HG03558 (cell line): ENCODE results near the gene CATSPERB.
"Not testable (repeated sequence)": the region's sequence is repeated elsewhere in the genome, so short reads cannot be mapped to it uniquely, and the experiment has no call there.

Experiments
- ATAC-seq: cut with Tn5 transposase; IDR thresholded peaks from one replicate; pipeline ENCODE4 v1.9.1; 2021; ENCODE audit warnings: moderate number of reproducible peaks; ENCODE audit not compliant: unreplicated experiment; ENCODE audit errors: extremely low read depth

CATSPERB gene

DNA sequence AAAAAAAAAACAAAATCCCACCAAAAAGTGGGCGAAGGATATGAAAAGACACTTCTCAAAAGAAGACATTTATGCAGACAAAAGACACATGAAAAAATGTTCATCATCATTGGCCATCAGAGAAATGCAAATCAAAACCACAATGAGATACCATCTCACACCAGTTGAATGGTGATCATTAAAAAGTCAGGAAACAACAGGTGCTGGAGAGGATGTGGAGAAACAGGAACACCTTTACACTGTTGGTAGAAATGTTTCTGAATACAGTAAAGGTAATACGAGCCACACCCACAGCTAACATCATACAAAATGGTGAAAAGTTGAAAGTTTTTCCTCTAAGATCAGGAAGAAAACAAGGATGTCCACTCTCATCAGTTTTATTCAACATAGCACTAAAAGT lies 8.0 kb upstream of the CATSPERB start:
- ATAC-seq, result not testable (repeated sequence)

DNA sequence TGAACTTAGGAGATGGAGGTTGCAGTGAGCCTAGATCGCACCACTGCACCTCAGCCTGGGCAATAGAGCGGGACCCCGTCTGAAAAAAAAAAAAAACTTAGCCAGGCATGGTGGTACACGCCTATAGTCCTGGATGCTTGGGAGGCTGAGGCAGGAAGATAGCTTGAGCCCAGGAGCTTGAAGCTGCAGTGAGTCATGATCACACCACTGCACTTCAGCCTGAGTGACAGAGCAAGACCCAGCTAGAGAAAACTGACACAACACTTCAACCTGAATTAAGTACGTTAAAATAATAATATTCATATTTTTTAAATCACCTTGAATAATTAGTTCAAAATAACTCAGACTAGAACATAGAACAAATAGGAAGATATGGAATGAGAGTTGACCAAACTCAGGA lies 5.7 kb upstream of the CATSPERB start:
- no peak for ATAC-seq

DNA sequence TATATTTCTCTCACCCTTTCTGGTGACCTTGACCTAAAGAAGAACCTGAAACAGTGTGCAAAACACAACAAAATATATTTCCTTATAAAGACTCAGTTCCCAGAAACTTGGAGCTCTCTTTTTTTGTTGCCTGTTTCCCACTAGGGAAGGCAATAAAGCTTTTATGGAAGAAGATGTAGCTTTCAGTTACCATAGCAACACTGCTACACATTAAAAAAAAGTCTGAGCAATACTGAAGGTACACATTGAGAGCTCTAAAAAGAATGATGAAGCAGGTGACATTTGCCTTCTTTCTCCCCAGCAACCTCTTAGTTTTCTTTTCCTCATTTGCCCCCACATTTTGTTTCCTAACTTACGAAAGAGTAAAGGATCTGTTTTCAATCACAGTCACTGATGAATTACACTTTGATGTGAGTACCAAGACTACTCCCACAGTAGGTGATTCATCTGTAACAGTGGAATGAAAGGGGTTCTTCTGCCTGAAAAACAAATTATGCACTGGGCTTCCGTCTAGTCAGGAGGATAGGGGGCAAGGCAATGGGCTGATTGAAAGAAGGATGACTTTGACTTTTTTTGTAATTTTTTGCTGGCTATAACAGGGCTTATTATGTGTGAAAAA lies 1.1 kb upstream of the CATSPERB start:
- ATAC-seq, result no peak

DNA sequence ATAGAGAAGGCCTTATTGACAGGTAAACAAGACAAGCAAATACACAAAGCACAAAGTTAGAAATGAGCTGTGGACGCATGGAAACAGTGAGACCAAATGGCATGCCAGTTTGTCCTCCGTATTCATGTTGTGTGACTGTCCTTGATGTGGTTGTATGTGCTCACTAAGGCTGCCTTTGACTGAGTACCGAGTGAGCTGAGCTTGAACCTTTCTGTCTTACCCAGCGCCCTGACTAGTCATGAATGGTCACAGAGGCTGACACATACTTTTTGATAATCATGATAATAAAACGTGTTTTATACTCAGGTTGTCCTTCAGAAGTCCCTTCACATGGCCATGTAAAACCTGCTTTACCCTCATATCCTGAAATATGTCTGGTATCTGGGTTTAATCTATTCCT lies 553 bp upstream of the CATSPERB start:
- ATAC-seq, result no peak

DNA sequence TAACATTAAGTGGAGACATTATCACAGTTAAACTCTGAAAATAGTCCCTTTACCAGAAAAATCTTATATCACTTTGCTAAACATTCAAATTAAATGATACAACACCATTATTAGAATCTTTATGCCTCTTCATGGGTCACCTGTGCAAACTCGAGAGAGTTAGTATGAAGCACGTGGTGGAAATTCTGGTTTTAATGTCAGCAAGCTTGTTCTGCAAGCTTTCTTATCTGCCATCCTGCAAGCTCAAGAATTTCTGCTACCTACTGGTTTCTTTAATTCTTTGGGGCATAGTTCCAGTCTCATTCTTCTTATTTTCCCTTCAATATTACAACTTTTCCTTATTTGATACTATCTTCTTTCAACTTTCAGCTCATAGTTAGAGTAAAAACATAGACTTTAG lies 868 bp downstream of the CATSPERB start:
- ATAC-seq, result no peak

DNA sequence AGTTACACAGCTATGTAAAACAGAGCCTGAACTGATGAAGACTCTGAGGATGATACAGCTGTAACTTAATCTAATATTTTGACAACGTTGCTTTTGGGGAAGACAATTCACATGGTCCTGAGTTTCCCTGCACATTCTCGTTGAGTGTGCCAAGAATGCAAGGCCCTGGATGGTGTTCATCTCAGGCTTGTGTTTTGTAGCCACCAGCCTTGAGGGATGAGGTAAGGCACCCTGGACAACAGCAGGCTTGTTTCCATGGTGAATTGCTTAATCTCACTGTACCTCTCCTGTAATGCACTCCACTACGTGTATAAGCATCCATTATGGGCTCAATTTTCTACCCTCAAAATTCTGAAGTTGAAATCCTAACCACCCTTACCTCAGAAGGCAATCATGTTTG lies 2.1 kb downstream of the CATSPERB start:
- ATAC-seq, result no peak

DNA sequence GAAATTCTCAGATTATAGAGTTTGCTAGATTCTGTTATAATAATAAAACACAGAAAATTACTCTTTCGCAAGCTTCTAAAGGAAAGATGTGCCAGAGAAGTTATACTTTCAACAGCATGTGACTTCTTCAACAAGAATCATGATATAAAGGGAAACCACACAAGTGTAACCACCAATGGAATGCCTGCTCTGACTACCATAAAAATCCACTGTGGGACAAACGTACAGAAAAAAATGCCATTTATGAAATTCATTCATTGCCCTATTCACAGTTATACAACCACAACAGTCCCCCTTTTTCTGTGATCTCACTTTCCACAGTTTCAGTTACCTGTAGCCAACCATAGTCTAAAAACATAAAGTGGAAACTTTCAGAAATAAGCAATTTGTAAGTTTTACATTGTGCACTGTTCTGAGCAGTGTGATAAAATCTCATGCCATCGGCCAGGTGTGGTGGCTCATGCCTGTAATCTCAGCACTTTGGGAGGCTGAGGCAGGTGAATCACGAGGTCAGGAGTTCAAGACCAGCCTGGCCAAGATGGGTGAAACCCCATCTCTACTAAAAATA lies 3.2 kb downstream of the CATSPERB start:
- no peak for ATAC-seq

DNA sequence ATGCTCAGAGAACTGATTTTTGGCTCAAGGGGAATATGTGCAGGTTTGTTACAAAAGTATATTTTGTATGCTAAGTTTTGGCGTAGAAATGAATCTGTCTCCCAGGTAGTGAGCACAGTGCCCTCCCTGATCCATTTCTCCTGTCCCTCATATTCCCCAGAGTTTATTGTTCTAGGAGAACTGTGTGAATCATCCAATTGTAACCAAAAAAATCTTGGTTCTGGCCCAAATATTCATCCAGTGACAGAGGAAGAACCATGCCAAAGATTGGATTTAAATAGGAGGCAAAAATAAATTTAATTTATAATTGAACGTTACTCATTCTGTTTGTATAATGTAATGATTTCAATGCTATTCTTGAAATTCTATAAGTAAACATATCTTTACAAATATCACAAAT lies 4.8 kb downstream of the CATSPERB start:
- no peak for ATAC-seq

DNA sequence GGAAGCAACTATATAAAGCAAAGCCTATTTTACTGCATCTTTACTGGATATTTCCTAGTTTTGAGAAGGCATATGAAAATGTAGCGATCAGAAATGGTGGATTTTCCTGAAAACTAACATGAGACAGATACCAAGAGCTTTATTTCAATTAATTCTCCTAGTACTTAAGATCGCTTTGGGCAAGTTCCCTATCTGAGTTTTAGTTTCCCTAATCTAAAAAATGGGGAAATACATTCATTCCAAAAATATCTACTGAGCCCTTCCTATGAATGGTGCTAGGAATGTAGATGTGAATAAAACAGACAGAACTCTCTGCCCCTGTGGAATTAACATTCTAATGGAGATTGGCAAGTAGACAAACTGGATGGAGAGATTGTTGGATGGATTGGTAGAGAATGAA lies 8.4 kb downstream of the CATSPERB start:
- ATAC-seq, result no peak

DNA sequence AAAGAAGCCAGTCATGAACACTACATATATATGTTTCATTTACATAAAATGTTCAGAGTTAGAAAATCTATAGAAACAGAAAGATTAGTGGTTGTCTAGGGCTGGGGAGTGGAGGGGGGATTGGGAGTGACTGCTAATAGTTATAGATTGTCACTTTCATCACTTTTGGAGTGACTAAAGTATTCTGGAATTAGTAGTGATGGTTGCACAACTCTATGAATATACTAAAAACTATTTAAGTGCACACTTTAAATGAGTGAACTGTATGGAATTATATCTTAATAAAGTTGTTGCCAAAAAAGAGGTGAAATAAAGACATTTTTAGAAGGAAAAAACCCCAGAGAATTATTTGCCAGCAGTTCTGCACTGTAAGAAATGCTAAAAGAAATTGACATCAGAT lies 9.5 kb downstream of the CATSPERB start:
- ATAC-seq, result no peak

DNA sequence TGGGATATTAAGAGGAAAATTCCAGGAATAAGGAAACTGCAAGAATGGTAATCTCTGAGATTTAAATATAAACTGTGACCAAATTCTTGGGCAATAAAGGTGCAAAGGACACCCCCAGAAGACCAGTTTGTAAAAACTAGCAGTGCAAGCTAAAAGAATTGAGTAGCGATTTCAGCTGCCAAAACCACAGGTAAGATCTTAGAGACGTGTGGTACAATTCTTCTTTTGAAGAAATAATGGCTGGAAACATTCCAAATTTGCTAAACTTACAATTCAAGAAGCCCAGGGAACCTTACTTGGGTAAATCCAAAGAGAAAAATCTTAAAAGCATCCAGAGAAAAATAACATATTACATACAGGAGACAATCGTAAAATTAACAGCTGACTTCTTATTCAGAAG lies 12.0 kb downstream of the CATSPERB start:
- no peak for ATAC-seq

DNA sequence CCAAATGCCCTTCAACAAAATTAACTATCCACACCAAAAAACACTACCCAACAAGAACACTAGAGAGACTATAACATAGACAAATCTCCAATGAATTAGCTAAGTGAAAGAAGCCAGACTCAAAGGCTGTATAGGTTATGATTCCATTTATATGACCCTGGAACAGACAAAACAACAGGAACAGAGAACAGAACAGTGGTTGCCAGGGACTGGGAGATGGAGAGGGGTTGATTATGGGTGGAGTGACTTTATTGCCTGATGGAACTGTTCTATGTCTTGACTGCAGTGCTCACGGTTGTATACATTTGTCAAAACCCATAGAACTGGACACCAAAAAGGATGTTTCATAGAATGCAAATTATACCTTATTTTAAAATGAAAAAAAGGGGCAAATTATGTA lies 14.9 kb downstream of the CATSPERB start:
- ATAC-seq, result no peak

DNA sequence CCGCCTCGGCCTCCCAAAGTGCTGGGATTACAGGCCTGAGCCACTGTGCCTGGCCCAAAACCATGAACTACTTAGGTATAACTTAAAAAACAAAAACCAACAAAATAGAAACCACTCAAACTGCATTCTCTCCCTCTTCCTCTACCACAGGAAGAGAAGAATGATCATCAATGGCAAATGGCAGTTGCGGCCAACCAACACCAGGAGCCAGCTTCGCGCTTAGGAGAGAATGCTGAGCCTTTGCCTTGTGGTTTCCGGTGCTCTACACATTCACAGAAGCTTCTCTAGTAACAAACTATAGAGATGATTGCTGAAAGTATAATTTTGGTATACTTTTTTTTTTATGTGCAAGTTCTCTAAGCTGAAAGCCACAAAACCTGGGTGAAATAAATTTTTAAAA lies 17.1 kb downstream of the CATSPERB start:
- no peak for ATAC-seq

DNA sequence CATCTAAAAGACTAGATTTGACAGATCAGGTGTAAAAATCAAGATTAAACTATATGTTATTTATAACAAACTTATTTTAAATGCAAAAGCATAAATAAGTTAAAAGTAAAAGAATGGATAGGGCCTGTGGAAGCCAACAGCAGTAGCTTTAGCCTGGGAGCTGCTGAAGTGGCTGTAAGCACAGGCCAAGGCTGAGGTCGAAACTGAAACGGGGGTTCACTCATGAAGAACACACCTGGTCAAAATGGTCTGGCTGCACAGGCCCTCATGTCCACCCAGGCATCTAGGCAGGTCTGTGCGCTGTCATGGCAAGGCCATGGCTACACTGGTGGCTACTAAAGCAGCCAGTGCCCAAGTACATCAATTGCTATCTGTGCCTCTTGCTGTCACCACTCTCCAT lies 23.1 kb downstream of the CATSPERB start:
- no peak for ATAC-seq

DNA sequence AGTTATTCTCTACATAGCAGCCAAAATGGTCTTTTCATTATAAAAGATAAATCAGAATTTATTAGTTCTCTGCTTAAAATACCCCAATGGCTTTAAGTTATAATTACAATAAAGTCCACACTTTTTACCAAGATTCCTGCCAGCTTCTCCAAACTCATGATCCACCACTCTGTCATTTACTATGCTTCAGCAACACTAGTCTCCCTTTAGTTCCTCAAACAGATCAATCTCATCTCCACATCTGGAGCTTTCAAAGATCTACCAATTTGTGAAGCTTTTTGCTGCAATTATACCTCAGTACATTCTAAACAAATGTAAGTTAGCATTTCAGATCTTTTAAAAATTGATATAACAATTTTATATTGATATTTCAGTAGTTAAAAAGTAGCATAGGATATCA lies 24.9 kb downstream of the CATSPERB start:
- no peak for ATAC-seq

DNA sequence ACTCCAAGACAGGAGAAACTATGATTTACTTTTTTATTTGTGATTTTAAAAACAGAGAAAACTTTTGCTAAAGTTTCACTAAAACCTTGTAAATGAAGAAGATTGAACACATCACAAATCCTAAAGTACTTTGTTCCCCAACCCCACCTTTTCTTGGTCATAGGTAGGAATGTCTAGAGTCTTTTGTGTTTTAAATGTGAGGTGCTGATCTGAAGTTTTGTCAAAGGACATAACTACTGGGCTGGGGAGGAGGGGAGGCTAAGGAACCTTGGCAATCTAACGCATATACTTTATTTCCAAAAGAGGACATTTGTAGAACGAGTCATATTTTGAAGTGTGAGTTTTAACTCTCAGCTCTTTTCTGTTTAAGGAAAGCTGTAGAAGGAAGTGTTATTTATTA lies 37.2 kb downstream of the CATSPERB start:
- ATAC-seq, result no peak

DNA sequence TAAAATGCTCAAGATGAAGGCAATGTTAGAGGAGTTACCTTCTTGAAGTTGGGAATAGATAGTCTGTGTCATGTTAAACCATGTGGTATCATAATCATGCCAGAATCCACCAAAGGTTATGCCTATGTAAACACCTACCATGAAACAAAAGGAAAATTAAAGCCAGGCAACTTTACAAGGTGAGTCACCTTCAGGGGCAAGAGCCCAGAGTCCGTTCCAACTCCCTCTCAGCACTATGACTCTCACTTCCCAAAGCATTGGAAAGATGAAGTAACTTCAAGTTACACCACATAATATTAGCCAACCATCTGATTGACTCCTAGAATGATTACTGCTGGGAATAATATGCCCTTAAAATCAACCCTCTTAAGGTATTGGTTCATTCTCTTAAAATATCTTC lies 38.5 kb downstream of the CATSPERB start:
- ATAC-seq, result no peak

DNA sequence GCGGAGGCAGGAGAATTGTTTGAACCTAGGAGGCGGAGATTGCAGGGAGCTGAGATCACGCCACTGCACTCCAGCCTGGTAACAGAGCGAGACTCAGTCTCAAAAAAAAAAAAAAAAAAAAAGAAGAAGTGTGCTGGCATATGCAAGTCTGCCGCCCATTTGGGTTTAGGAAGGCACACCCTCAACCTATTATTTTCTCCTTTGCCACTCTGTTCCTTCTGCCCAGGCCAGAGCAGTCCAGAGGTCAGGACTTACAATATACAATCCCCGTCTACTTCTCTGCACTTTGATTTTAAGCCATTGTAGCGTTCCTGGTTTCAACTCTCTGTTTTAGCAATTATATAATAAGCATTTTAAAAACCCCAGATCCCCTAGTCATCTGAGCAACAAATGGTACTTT lies 39.8 kb downstream of the CATSPERB start:
- ATAC-seq, result no peak

DNA sequence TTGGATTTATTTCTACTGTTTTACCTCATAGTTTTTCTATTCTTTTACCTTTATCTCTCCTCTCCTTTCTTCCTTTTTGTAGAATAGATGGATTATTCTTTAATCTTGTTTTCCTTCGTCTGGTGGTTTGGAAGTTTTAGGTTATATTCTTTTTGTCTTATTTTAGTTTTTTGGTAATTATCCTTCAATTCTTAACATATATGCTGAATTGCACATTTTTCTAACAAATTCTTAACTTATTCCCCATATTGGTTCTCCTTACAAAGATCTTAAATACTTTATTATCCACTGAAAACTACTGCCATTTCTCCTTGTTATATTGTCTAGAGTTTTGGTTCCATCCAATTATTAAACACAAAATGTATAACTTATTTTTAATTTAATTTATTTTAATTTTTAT lies 42.3 kb downstream of the CATSPERB start:
- no peak for ATAC-seq

DNA sequence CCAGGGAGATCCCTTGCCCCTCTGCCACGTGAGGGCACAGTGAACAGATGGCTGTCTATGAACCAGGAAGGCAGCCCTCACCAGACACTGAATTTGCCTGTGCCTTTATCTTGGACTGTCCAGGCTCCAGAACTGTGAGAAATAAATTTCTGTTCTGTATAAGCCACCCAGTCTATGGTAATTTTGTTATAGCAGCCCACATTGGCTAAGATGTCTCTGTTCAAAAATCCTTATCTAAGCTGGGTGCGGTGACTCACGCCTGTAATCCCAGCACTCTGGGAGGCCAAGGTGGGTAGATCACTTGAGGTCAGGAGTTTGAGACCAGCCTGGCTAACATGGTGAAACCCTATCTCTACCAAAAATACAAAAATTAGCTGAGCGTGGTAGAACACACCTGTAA lies 44.5 kb downstream of the CATSPERB start:
- not testable (repeated sequence) for ATAC-seq

DNA sequence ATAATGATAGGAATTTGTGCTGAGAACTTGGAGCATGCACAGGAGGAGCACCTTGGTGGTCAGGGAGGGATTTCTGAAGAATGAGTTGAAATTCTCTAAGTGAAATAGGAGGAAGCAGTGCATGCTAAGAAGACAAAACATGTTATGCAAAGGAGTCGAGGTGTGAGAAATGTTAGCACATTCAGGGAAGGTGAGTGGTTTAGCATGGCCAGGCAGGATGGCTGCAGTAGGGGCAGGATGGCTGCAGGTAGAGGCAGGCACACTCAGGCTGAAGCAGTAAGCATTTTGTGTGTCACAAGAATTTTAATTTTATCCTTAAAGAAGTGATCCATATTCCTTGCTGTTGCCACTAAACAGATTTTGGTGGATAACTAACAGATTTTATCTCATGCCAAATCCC lies 46.3 kb downstream of the CATSPERB start:
- ATAC-seq, result no peak

DNA sequence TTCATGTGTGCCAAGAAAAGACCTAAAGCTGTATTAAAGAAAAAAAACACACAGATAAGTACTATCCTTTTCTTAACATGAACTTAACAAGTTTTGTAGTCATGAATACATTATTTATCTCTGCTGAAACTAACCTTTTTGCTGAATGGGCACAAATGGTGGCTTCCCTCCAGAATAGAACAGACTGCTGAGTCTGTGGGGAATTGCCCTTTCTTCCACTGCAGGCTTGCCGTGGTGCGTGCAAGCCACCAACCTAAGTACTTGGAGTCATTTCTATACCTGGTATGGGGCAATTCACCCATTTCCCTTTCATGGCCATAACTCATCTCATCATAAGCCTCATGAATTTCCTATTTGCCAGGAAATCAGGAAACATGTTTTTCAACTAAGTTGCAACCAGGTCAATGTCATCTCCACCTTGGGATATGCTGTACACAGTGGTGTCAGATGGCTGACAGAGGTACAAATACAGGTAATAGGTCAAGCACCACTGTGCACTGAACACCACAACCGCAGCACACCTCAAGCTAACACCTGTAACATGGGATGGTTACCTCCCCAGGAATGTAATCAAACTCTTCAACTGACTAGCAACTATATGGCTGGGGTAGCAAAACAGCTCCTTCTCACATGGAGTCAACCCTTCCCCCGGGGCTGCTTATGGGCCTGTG lies 49.9 kb downstream of the CATSPERB start:
- ATAC-seq, result no peak
